Fibroblast of pulmonary artery (primary cell): Measurements from ENCODE around the gene ACADVL.
"Not testable (repeated sequence)": the region's sequence is repeated elsewhere in the genome, so short reads cannot be mapped to it uniquely, and the experiment has no call there.

ENCODE experiments used
- DNase-seq: peaks from one replicate; pipeline ENCODE4 v3.0.0-alpha.2; 2010; ENCODE audit warnings: low read depth
- H3K4me3 ChIP-seq: replicated peaks from 2 replicates; pipeline ENCODE4 v1.5.1; 2011; ENCODE audit warnings: low read depth, mild to moderate bottlenecking, control low read depth, low read length, moderate library complexity
- CTCF ChIP-seq: IDR thresholded peaks from 2 replicates; pipeline ENCODE4 v1.5.1; 2011; ENCODE audit warnings: mild to moderate bottlenecking, control low read depth, low read length, inconsistent platforms; ENCODE audit errors: missing control alignments

The ACADVL gene

GRCh38 chr17:7241783-7242716 is 22.3 kb downstream of the ACADVL start, which contains the start of gene GABARAP:
GABARAP (minus strand) TSS chr17:7242449; CDS start chr17:7242330, 119 bp downstream.
- DNase-seq, result peak; percentile 95
- peak within 1 kb of the TSS; percentile 81 for H3K4me3 ChIP-seq
- no peak for TF ChIP-seq CTCF

GRCh38 chr17:7242717-7243452 is 23.1 kb downstream of the ACADVL start:
- TF ChIP-seq CTCF, result no peak
- H3K4me3 ChIP-seq, result peak overlapping the region; percentile 81
- peak; percentile 97 for DNase-seq

- no peak for TF ChIP-seq CTCF
- peak overlapping the region; percentile 81 for H3K4me3 ChIP-seq
- DNase-seq, result no peak
These were observed 23.7 kb downstream of the ACADVL start for GRCh38 chr17:7243453-7243729.

GRCh38 chr17:7243838-7244237 is 24.1 kb downstream of the ACADVL start:
- DNase-seq, H3K4me3 ChIP-seq: not testable (repeated sequence)

GRCh38 chr17:7246779-7247178 is 27.0 kb downstream of the ACADVL start:
- TF ChIP-seq CTCF, result no peak
- no peak for DNase-seq
- no peak overlapping the region for H3K4me3 ChIP-seq

GRCh38 chr17:7248796-7249195 is 29.1 kb downstream of the ACADVL start:
- DNase-seq, result no peak
- H3K4me3 ChIP-seq, result no peak overlapping the region
- TF ChIP-seq CTCF, result no peak

GRCh38 chr17:7249214-7249613 is 29.5 kb downstream of the ACADVL start:
- no peak overlapping the region for H3K4me3 ChIP-seq
- no peak for DNase-seq
- no peak for TF ChIP-seq CTCF
